ENCODE measurements around the gene PCNX1.

GRCh38 chr14:70896981-70897380 is 10.3 kb upstream of the PCNX1 start:
- TF ChIP-seq POLR2AphosphoS5 (IDR thresholded peaks at IDR 0.05; ENCODE audit: borderline replicate concordance, low read depth, low read length) (no peak), EZH2 (IDR thresholded peaks at IDR 0.05) (no peak)

All from SK-N-MC (cell line).